Adrenal gland (tissue), 5 donors: Measurements from ENCODE around the gene CEP83.

ENCODE experiments used
- POLR2A ChIP-seq, 2 donors: fragments of 450-650 bp; IDR thresholded peaks; one replicate each; pipeline ENCODE4 v1.6.1; 2017; ENCODE audit warnings: antibody characterized with exemption in 2 of 2, mild to moderate bottlenecking in 2 of 2, moderate library complexity in 1 of 2
- TF ChIP-seq, protein P1 (sequence below), 6 experiments: fragments of 450-650 bp in 4 of 6; fragments of 200-600 bp in 2 of 6; sonication (generic) in 1 of 6; IDR thresholded peaks; 1 replicate in 5 of 6; 2 replicates in 1 of 6; pipeline versions ENCODE4 v1.5.1 to v1.8.0; 2016 to 2021; ENCODE audit warnings: antibody characterized with exemption in 6 of 6, mild to moderate bottlenecking in 2 of 6, moderate library complexity in 1 of 6
- donor health status: DM: no; HTN: no; CAD: no.

- TF ChIP-seq, protein P1, sequence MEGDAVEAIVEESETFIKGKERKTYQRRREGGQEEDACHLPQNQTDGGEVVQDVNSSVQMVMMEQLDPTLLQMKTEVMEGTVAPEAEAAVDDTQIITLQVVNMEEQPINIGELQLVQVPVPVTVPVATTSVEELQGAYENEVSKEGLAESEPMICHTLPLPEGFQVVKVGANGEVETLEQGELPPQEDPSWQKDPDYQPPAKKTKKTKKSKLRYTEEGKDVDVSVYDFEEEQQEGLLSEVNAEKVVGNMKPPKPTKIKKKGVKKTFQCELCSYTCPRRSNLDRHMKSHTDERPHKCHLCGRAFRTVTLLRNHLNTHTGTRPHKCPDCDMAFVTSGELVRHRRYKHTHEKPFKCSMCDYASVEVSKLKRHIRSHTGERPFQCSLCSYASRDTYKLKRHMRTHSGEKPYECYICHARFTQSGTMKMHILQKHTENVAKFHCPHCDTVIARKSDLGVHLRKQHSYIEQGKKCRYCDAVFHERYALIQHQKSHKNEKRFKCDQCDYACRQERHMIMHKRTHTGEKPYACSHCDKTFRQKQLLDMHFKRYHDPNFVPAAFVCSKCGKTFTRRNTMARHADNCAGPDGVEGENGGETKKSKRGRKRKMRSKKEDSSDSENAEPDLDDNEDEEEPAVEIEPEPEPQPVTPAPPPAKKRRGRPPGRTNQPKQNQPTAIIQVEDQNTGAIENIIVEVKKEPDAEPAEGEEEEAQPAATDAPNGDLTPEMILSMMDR (IDR thresholded peaks at IDR 0.05), result no peak
- no peak for TF ChIP-seq POLR2A (IDR thresholded peaks at IDR 0.05)
Observed at GRCh38 chr12:94289461-94290312, 170.0 kb downstream of the CEP83 start.
